ENCODE results near the gene CXXC5.

CXXC5 gene

DNA sequence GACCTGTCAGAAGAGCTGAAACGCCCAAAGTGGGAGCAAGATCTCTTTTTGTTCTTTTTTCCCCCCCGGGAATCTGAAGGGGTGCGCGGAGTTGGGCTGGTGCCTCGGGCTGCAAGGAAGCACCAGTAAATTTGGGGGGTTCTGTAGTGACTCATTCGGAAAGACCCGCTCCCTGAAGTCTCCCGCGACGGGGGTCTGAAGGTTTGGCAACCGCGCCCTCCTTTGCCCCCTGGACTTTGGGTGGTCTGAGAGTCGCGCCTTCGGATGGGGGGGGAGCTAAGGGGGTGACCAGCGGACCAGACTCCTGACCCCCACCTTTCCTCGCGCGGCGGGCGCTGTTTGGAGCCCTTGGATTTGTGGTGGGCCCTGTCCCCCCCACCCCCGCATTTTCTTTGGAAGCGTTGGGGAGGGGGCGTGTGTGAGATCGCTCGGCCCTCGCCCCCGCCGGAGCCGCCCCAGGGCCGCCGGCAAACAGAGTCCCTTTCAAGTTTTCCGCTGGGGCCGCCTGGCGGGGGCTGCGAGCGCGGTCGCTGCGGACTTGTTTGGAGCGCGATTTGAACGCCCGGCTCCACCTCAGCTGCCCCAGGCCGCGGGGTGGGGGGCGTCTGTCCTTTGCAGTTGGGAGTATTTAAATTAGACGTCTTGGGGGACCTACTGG lies 2.0 kb downstream of the CXXC5 start:
- TF ChIP-seq, protein P1, sequence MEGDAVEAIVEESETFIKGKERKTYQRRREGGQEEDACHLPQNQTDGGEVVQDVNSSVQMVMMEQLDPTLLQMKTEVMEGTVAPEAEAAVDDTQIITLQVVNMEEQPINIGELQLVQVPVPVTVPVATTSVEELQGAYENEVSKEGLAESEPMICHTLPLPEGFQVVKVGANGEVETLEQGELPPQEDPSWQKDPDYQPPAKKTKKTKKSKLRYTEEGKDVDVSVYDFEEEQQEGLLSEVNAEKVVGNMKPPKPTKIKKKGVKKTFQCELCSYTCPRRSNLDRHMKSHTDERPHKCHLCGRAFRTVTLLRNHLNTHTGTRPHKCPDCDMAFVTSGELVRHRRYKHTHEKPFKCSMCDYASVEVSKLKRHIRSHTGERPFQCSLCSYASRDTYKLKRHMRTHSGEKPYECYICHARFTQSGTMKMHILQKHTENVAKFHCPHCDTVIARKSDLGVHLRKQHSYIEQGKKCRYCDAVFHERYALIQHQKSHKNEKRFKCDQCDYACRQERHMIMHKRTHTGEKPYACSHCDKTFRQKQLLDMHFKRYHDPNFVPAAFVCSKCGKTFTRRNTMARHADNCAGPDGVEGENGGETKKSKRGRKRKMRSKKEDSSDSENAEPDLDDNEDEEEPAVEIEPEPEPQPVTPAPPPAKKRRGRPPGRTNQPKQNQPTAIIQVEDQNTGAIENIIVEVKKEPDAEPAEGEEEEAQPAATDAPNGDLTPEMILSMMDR (IDR thresholded peaks at IDR 0.05; ENCODE audit: insufficient read depth, low read length, missing control alignments), result peak; percentile 60
- ChIA-PET CTCF (interaction anchor here (0.7 to 20.7 kb wide), 13 partner anchors 11 to 125 kb away, joined by 3 to 303 read pairs (median 6); no protein-coding TSS in a partner anchor), POLR2A (interaction anchor here (0.6 to 1.1 kb wide), 6 partner anchors 10 to 115 kb away, joined by 3 to 7 read pairs (median 3); no protein-coding TSS in a partner anchor)
- no peak for DNase-seq (ENCODE audit: low read depth, low spot score)
- peak overlapping the region; percentile 85 for H3K4me3 ChIP-seq (ENCODE audit: low read depth, low read length)

DNA sequence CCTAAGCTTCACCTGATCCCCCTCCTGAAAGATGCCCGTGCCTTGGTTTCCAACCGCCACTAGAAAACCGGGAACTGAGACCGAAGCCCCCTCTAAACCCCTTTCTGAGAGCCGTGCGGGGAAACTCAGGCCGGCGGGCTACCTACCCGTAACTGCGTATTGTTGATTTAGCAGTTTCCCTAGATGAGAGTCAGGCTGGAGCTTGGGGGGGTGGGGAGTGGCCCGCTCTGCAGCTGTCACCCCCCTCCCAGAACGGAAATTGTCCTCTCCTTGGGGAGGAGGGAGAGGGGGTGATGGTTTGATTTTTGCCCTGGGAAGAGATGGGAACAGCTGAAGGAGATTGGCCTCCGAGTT lies 2.5 kb downstream of the CXXC5 start:
- TF ChIP-seq, protein P1 (IDR thresholded peaks at IDR 0.05; ENCODE audit: insufficient read depth, low read length, missing control alignments), result no peak
- DNase-seq (ENCODE audit: low read depth, low spot score), result no peak
- ChIA-PET POLR2A (interaction anchor here (0.8 kb wide), 2 partner anchors 17 to 115 kb away, joined by 3 read pairs; no protein-coding TSS in a partner anchor), CTCF (interaction anchor here (0.7 to 20.7 kb wide), 12 partner anchors 10 to 125 kb away, joined by 3 to 303 read pairs (median 6); no protein-coding TSS in a partner anchor)
- peak overlapping the region; percentile 85 for H3K4me3 ChIP-seq (ENCODE audit: low read depth, low read length)

DNA sequence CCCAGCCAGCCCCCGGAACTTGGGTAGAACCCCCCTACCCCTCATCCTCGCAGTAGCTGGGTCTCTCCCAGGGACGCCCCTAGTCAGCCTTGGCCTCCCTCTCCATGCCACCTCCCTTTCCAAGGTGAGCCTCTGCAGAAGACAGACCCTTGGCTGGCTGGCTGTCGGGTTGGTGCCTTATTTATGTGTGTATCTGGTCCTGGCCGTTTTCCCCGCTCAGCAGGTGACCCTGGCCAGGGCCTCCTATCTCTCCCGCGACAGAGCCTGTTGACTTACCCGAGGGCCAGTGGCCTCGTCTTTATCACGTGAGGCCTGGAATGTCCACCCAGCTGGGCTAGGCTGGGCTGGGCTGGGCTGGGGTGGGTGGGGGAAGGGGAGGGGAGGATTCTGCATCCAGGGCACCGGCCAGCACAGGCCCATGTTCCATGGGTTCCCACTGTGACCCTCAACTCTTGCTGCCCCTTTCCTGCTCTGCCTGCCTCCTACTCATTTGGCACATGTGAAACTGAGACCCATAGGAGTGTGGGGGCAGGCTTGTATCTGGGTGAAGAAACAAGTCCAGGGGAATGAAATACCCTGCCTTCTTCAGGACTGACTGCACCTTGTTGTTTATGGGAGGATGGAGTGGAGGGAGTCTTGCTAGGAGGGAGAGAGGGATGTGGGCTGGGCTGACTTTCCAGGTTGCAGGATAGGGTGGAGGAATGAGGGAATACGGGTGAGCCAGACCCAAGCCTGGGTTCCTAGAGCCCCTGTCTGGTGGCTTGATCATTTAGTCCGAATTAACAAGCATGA lies 3.1 kb downstream of the CXXC5 start:
- POLR2A ChIA-PET, result interaction anchor here (0.5 to 2.1 kb wide), 10 partner anchors 10 to 196 kb away, joined by 3 to 14 read pairs (median 4); no protein-coding TSS in a partner anchor
- TF ChIP-seq, protein P1 (IDR thresholded peaks at IDR 0.05; ENCODE audit: insufficient read depth, low read length, missing control alignments), result no peak
- no peak for DNase-seq (ENCODE audit: low read depth, low spot score)
- CTCF ChIA-PET, result interaction anchor here (0.7 to 20.7 kb wide), 12 partner anchors 10 to 124 kb away, joined by 3 to 303 read pairs (median 6); no protein-coding TSS in a partner anchor
- H3K4me3 ChIP-seq (ENCODE audit: low read depth, low read length), result peak overlapping the region; percentile 85

DNA sequence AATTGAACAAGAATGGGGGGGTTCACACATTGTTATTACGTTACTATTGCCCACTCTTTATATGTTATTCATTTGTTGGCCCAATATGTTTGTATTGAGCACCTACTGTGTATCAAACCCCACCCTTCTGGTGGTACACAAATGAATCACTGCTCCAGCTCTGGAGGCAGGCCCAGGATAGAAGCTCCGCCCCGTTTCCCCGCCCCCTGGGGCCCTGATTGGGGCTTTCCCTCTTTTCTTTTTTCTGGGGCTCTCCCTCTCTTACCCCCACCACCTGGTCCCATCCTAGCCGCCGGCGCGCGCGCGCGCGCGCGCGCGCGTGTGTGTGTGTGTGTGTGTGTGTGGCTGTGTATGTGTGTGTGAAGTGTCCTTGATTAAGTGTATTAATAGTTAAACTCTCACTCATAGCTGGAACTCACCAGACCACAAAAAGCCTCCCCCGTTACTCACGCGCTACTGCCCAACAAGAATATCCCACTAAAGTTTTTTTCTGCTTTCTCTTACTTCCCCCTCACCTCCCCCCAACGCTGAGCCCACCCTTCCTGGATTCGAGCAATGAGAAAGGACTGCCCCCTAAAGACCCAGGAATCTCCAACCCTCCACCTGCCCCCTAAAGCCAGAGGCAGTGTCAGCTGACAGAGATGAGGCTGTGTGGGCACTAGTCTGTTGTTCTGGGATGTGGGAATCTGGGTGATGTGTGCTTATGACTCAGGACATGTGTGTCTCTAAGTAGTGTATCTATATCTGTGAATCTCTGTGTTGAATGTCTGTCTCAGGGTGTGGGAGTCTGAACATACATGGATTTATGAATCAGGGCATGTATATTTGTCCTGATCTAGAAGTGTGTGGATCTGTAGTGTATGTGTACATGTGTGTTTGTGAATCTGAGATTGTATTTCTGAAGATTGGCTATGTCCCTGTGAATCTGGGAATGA lies 4.0 kb downstream of the CXXC5 start:
- H3K4me3 ChIP-seq (ENCODE audit: low read depth, low read length), result peak overlapping the region; percentile 85
- POLR2A ChIA-PET, result interaction anchor here (0.5 to 2.1 kb wide), 11 partner anchors 9 to 195 kb away, joined by 3 to 14 read pairs (median 3); no protein-coding TSS in a partner anchor
- DNase-seq (ENCODE audit: low read depth, low spot score), result no peak
- TF ChIP-seq, protein P1 (IDR thresholded peaks at IDR 0.05; ENCODE audit: insufficient read depth, low read length, missing control alignments), result no peak
- CTCF ChIA-PET, result interaction anchor here (0.6 to 20.7 kb wide), 6 partner anchors 16 to 123 kb away, joined by 3 to 303 read pairs (median 7); no protein-coding TSS in a partner anchor

DNA sequence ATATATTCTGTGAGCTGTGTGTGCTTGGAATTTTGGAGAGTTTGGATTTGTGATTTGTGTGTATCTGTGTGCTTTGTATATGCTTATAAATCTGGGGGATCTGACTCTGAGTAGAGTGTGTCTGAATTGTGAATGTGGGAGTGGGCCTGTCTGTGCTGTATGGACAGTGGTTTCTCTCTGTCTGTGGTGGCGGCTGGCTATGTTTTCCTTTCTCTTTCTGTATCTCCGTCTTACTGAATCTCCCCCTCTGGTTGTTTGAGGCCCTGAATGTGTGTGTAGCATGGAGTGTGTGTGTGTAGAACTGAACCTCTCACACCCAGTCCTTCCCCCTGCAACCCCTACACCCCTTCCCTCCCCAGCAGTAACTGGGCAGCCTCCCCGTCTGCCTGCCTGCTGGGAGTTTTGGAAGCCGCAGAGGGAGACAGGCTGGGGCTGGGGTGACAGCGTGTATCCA lies 4.7 kb downstream of the CXXC5 start:
- POLR2A ChIA-PET, result interaction anchor here (0.9 to 2.1 kb wide), 6 partner anchors 8 to 113 kb away, joined by 3 to 14 read pairs (median 6); no protein-coding TSS in a partner anchor
- CTCF ChIA-PET, result interaction anchor here (0.9 to 20.7 kb wide), 4 partner anchors 15 to 114 kb away, joined by 3 to 303 read pairs (median 18); no protein-coding TSS in a partner anchor
- H3K4me3 ChIP-seq (ENCODE audit: low read depth, low read length), result peak overlapping the region; percentile 85
- TF ChIP-seq, protein P1 (IDR thresholded peaks at IDR 0.05; ENCODE audit: insufficient read depth, low read length, missing control alignments), result no peak
- DNase-seq (ENCODE audit: low read depth, low spot score), result no peak
